Neutrophil (primary cell): ENCODE measurements around the gene ZNF821.
A peak's percentile ranks its signal among the peaks of the same experiment; 100 is the strongest.
"Not testable (repeated sequence)": the region's sequence is repeated elsewhere in the genome, so short reads cannot be mapped to it uniquely, and the experiment has no call there.

Experiments used
- H3K27ac ChIP-seq: fragments of 200-600 bp; sonication (generic); 2 replicates; pipeline ENCODE4 v1.5.1; 2016; ENCODE audit warnings: mild to moderate bottlenecking, moderate library complexity
- H3K27me3 ChIP-seq: fragments of 200-600 bp; sonication (generic); 2 replicates; pipeline ENCODE4 v1.6.0; 2016; ENCODE audit warnings: mild to moderate bottlenecking
- H3K36me3 ChIP-seq: fragments of 200-600 bp; sonication (generic); 2 replicates; pipeline ENCODE4 v1.5.1; 2017
- H3K4me1 ChIP-seq, 2 experiments: fragments of 200-600 bp in 1 of 2; sonication (generic) in 1 of 2; 1 replicate in 1 of 2; 2 replicates in 1 of 2; pipeline versions ENCODE4 v1.5.1 to v1.6.1; 2013 to 2016; ENCODE audit warnings: low read depth in 1 of 2, low read length in 1 of 2, mild to moderate bottlenecking in 1 of 2, moderate library complexity in 1 of 2; ENCODE audit not compliant: control insufficient read depth in 1 of 2, insufficient read depth in 1 of 2
- H3K4me3 ChIP-seq, 2 experiments: fragments of 200-600 bp in 1 of 2; sonication (generic) in 1 of 2; 1 replicate in 1 of 2; 2 replicates in 1 of 2; pipeline ENCODE4 v1.5.1; 2013 to 2016; ENCODE audit warnings: low read depth in 1 of 2, low read length in 1 of 2, mild to moderate bottlenecking in 1 of 2, moderate library complexity in 1 of 2
- H3K9me3 ChIP-seq: fragments of 200-600 bp; sonication (generic); 2 replicates; pipeline ENCODE4 v1.5.1; 2016
- TF ChIP-seq, protein P1 (sequence below): fragments of 200-600 bp; sonication (generic); IDR thresholded peaks from 2 replicates; pipeline ENCODE4 v1.5.1; 2016; ENCODE audit warnings: antibody characterized with exemption

ZNF821 gene

DNA sequence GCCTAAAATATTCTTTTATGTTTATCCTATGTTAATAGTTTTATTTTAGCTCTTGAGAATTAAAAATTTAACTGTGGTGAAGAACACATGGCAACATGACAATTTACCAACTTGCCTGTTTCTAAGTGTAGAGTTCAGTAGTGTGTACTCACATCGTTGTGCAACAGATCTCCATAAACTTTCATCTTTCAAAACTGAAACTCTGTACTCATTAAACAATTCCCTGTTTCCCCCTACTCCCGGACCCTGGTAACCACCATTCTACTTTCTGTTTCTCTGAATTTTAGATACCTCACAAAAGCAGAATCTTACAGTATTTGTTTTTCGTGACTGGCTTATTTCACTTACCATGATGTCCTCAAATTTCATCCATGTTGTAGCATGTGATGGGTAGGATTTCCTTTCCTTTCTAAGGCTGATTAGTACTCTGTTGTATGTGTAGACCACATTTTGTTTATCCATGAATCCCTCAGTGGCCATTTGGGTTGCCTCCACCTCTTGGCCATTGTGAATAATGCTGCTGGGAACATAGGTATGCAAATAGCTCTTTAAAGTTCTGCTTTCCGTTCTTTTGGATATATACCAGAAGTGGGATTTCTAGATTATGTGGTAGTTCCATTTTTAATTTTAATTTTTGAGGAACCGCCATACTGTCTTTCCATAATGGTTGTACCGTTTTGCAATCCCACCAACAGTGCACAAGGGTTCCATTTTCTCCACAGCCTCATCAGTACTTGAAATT, 28.7 kb upstream of the ZNF821 start:
- Histone ChIP-seq H3K9me3 (no peaks in the 10 kb centered on the region), H3K36me3 (peaks cover 42% of the 10 kb centered on the region), H3K27ac (peak overlapping the region; percentile 23), H3K4me1 (peaks cover 0 to 7% of the 10 kb centered on the region in 2 experiments), H3K4me3 (no peak overlapping the region), H3K27me3 (no peaks in the 10 kb centered on the region)
- TF ChIP-seq, protein P1, sequence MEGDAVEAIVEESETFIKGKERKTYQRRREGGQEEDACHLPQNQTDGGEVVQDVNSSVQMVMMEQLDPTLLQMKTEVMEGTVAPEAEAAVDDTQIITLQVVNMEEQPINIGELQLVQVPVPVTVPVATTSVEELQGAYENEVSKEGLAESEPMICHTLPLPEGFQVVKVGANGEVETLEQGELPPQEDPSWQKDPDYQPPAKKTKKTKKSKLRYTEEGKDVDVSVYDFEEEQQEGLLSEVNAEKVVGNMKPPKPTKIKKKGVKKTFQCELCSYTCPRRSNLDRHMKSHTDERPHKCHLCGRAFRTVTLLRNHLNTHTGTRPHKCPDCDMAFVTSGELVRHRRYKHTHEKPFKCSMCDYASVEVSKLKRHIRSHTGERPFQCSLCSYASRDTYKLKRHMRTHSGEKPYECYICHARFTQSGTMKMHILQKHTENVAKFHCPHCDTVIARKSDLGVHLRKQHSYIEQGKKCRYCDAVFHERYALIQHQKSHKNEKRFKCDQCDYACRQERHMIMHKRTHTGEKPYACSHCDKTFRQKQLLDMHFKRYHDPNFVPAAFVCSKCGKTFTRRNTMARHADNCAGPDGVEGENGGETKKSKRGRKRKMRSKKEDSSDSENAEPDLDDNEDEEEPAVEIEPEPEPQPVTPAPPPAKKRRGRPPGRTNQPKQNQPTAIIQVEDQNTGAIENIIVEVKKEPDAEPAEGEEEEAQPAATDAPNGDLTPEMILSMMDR = no peak

DNA sequence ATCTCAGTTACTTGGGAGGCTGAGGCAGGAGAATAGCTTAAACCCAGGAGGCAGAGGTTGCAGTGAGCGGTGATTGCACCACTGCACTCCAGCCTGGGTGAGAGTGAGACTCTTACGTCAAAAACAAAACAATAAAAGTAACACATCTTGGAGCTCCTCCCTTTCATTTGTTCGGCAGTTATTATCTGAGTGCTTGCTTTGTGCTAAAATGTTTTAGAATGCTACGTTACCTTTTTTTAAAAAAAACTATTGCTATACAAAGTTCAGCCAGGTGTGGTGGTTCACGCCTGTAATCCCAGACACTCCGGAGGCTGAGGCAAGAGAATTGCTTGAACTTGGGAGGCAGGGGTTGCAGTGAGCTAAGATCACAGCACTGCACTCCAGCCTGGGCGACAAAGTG, 27.1 kb upstream of the ZNF821 start:
- Histone ChIP-seq H3K9me3 (no peaks in the 10 kb centered on the region), H3K36me3 (peaks cover 26% of the 10 kb centered on the region), H3K4me1 (peaks cover 3 to 10% of the 10 kb centered on the region in 2 experiments), H3K4me3 (no peak overlapping the region), H3K27ac (peak overlapping the region; percentile 1), H3K27me3 (no peaks in the 10 kb centered on the region)
- TF ChIP-seq, protein P1 = no peak

DNA sequence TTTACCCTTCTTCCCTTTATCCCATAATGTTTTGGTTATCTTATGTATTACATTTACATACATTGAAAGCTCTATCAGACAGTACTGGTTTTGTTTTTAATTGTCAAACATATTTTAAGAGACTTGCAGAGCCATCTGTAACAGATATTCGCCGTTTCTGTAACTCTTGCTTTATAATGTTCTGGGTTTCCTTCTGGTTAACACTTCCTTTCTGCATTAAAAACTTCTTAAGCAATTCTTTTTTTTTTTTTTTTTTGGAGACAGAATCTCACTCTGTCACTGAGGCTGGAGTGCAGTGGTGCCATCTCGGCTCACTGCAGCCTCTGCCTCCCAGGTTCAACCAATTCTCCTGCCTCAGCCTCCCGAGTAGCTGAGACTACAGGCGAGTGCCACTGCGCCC, 21.8 kb upstream of the ZNF821 start:
- peak overlapping the region; percentile 64 for H3K27ac ChIP-seq
- H3K4me3 ChIP-seq, H3K27me3 ChIP-seq, H3K9me3 ChIP-seq: not testable (repeated sequence)
- peaks cover 20 to 34% of the 10 kb centered on the region in 2 experiments for H3K4me1 ChIP-seq
- peaks cover 12% of the 10 kb centered on the region for H3K36me3 ChIP-seq

DNA sequence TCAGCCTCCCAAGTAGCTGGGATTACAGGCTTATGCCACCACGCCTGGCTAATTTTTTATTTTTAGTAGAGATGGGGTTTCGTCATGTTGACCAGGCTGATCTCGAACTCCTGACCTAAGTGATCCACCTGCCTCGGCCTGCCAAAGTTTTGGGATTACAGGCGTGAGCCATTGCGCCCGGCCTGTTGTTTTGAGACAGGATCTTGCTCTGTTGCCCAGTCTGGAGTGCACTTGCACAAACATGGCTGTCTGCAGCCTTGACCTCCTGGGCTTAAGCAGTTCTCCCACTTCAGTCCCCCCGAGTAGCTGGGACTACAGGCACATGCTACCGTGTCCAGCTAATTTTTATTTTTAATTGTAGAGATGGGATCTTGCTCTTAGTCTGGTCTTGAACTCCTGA, 20.3 kb upstream of the ZNF821 start:
- Histone ChIP-seq H3K27me3 (no peaks in the 10 kb centered on the region), H3K9me3 (no peaks in the 10 kb centered on the region), H3K4me1 (peaks cover 34 to 36% of the 10 kb centered on the region in 2 experiments), H3K36me3 (peaks cover 3% of the 10 kb centered on the region), H3K4me3 (no peak overlapping the region), H3K27ac (no peak overlapping the region)
- TF ChIP-seq, protein P1 = no peak

DNA sequence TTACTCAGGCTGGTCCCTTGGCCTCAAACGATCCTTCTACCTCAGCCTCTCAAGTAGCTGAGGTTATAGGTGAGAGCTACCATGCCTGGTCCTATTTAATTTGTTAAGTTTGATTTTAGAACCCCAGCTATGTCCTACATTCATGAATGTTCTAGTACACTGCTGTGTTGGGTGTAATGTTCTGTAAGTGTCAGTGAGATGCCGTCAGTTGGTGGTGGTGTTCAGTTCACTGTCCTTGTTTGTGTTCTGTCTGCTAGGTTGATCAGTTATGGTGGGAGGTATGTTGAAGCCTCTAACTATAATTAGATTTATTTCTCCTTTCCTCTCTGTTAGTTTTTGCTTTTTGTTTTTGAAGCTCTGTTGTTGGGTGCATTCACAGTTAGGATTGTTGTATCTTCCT, 19.6 kb upstream of the ZNF821 start:
- H3K9me3 ChIP-seq = no peaks in the 10 kb centered on the region
- H3K27ac ChIP-seq = no peak overlapping the region
- H3K27me3 ChIP-seq = no peaks in the 10 kb centered on the region
- no peaks in the 10 kb centered on the region for H3K36me3 ChIP-seq
- TF ChIP-seq, protein P1 = no peak
- H3K4me1 ChIP-seq = peaks cover 34 to 37% of the 10 kb centered on the region in 2 experiments
- H3K4me3 ChIP-seq = no peak overlapping the region

DNA sequence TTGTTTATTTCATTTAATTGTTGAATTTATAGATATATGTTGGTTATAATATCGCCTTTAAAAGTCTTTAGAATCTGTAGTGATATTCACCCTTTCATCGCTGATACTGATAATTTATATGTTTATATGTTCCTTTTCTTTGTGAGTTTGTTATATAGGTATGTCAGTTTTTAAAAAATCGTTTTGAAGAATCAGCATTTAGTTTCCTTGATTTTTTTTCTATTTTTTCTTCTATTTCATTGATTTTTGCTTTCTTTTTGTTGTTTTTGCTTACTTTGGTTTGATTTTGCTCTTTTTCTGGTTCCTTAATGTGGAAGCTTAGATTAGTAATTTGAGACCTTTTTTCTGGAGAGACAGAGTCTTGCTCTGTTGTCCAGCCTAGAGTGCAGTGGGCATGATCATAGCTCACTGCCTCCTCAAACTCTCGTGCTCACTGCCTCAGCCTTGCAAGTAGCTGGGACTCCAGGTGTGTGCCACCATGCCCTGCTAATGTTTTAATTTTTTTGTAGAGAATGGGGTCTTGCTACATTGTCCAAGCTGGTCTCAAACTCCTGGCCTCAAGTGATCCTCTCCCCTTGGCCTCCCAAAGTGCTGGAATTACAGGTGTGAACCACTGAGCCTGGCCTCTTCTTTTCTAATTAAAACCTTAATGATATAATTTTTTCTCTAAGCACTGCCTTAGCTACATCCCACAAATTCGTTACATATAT, 18.8 kb upstream of the ZNF821 start:
- Histone ChIP-seq H3K27me3 (no peaks in the 10 kb centered on the region), H3K9me3 (no peaks in the 10 kb centered on the region), H3K36me3 (no peaks in the 10 kb centered on the region), H3K27ac (no peak overlapping the region), H3K4me1 (peaks cover 37 to 39% of the 10 kb centered on the region in 2 experiments), H3K4me3 (no peak overlapping the region)
- TF ChIP-seq, protein P1 = no peak
